Epithelial cell of proximal tubule (primary cell): ENCODE data around the gene FARP1. TPM values are rescaled to one million over a fixed set of nuclear protein-coding genes. Genes with fewer than 3 reads are reported as not detected.

Experiments
- DNase-seq: peaks from one replicate; pipeline ENCODE4 v3.0.0-alpha.2; 2011; ENCODE audit warnings: low read depth
- H3K4me3 ChIP-seq: 2 replicates; pipeline ENCODE4 v1.5.1; 2011; ENCODE audit warnings: low read depth, mild to moderate bottlenecking, low read length
- CTCF ChIP-seq: conservative IDR thresholded peaks from 2 replicates; pipeline ENCODE4 v1.5.1; 2012; ENCODE audit warnings: low read depth, mild to moderate bottlenecking, low read length
- total RNA-seq: library from RNA; depleted of rRNA; stranded (reverse); fragments of >200 nt; gene quantifications from 2 replicates; pipeline ENCODE4 v1.2.3, GENCODE V29; 2015

Gene FARP1
- total RNA-seq, 1 donor from 2014 or later, result 97.0 TPM

GRCh38 chr13:98099627-98100026, 43.3 kb upstream of the FARP1 start:
- no peak for DNase-seq
- no peak for TF ChIP-seq CTCF
- H3K4me3 ChIP-seq, result no peak overlapping the region

DNA sequence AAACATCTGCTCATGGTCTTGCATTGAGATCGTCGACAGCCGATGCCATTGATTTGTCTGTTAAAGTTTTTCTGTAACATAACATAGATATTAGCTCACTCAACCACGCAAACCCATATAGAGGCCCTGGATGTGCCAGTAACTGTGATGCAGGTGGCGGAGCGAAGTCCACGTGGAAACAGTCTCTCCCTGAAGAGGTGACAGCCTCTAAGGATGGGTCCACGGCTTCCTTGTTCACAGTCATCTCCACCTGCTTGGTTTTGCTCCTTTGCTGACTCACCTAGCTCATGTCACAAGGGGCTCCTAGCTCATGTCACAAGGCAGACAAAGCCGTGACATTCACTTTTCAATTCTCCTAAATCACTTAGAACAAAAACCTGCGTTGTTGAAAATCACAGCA, 42.4 kb upstream of the FARP1 start:
- no peak for DNase-seq
- no peak for TF ChIP-seq CTCF
- no peak overlapping the region for H3K4me3 ChIP-seq

- no peak for DNase-seq
- no peak for TF ChIP-seq CTCF
These were observed 39.4 kb upstream of the FARP1 start for GRCh38 chr13:98103531-98103930.

GRCh38 chr13:98103942-98104880, 38.7 kb upstream of the FARP1 start:
- TF ChIP-seq CTCF, result peak; percentile 58
- H3K4me3 ChIP-seq, result no peak overlapping the region
- no peak for DNase-seq

More at GRCh38 chr13:98103531-98103930, 39.4 kb upstream of the FARP1 start:
- H3K4me3 ChIP-seq, result no peak overlapping the region

- TF ChIP-seq CTCF, result no peak
- no peak for DNase-seq
These were observed 37.0 kb upstream of the FARP1 start for GRCh38 chr13:98105929-98106336.

GRCh38 chr13:98108341-98108740, 34.6 kb upstream of the FARP1 start:
- TF ChIP-seq CTCF, result no peak
- no peak for DNase-seq
- H3K4me3 ChIP-seq, result no peak overlapping the region

More at GRCh38 chr13:98105929-98106336, 37.0 kb upstream of the FARP1 start:
- no peak overlapping the region for H3K4me3 ChIP-seq
